Mucosa of rectum (tissue), 2 donors: Measurements from ENCODE around the gene ADCY1.
A peak's percentile ranks its signal among the peaks of the same experiment; 100 is the strongest.
"Not testable (repeated sequence)": the region's sequence is repeated elsewhere in the genome, so short reads cannot be mapped to it uniquely, and the experiment has no call there.

Experiments
- H3K27ac ChIP-seq, 2 donors: one replicate each; pipeline ENCODE4 v1.7.0; 2013; ENCODE audit warnings: inconsistent platforms in 2 of 2, low read depth in 2 of 2, low read length in 2 of 2
- H3K27me3 ChIP-seq, 2 donors: one replicate each; pipeline ENCODE4 v1.7.0; 2013; ENCODE audit warnings: low read length in 2 of 2; ENCODE audit not compliant: control insufficient read depth in 2 of 2, insufficient read depth in 2 of 2
- H3K36me3 ChIP-seq, 2 donors: one replicate each; pipeline ENCODE4 v1.7.0; 2013; ENCODE audit warnings: low read length in 2 of 2; ENCODE audit not compliant: control insufficient read depth in 2 of 2, insufficient read depth in 2 of 2
- H3K4me1 ChIP-seq, 2 donors: one replicate each; pipeline ENCODE4 v1.7.0; 2013; ENCODE audit warnings: low read length in 2 of 2, mild to moderate bottlenecking in 1 of 2; ENCODE audit not compliant: control insufficient read depth in 2 of 2, insufficient read depth in 2 of 2
- H3K4me3 ChIP-seq, 2 donors: one replicate each; pipeline ENCODE4 v1.7.0; 2013; ENCODE audit warnings: low read length in 2 of 2
- H3K9ac ChIP-seq, 2 donors: one replicate each; pipeline ENCODE4 v1.7.0; 2013; ENCODE audit warnings: low read length in 2 of 2, low read depth in 1 of 2, mild to moderate bottlenecking in 1 of 2
- H3K9me3 ChIP-seq, 2 donors: one replicate each; pipeline ENCODE4 v1.7.0; 2013; ENCODE audit warnings: low read length in 2 of 2; ENCODE audit not compliant: control insufficient read depth in 2 of 2
- donor health status: healthy.
- donor health status: Normal muscosa, but diverticular disease.

Gene ADCY1

DNA sequence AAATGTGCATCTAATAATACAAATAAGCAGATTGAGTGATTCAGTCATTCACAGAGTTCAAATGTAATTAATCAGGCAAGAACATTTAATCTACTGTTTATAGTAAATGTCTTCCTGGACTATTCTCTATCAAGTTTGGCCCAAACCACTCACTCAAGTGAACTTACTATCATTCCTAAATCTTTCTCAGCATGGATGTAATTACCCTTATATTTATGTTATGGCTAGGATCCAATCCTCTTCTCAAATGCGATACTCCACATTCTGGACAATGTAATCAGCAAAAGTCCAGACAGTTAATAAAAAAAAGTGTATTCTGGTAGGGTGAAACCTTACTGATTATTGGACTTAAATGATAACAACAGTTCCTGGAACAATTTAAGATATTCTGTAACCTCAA lies 185.3 kb downstream of the ADCY1 start:
- not testable (repeated sequence) for H3K9ac ChIP-seq, H3K9me3 ChIP-seq, H3K27ac ChIP-seq, H3K4me1 ChIP-seq, H3K27me3 ChIP-seq, H3K4me3 ChIP-seq, H3K36me3 ChIP-seq

DNA sequence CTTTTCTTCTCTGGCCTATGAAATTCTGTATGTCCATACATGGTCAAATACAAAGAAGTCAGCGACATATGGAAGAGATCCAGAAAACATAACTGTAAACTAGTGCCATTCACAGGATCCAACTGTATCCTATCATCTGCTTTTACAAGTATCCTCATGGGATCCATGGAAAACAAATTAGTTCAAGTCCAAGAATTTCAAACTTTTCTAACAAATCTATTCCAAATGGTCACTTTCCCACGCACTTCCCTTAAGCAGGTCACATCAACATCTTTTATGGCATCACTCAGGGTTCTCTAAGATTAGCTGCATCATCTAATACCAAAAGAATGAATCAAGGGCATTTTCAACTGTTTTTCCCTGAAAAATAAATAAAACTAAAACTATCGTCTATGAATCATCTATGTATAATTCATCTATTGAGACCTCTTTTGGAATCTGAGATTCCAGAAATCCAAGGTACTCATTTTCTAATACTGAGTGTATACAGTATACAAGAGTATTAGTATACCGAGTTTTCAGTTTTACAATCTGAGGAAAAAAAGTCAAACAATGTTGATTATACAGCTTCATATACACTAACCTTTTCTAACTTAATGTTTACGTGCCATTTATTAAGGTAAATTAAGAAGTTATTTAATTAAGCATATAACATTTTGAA lies 187.5 kb downstream of the ADCY1 start:
- not testable (repeated sequence) for H3K9ac ChIP-seq, H3K36me3 ChIP-seq, H3K4me3 ChIP-seq, H3K9me3 ChIP-seq, H3K27ac ChIP-seq, H3K27me3 ChIP-seq, H3K4me1 ChIP-seq

DNA sequence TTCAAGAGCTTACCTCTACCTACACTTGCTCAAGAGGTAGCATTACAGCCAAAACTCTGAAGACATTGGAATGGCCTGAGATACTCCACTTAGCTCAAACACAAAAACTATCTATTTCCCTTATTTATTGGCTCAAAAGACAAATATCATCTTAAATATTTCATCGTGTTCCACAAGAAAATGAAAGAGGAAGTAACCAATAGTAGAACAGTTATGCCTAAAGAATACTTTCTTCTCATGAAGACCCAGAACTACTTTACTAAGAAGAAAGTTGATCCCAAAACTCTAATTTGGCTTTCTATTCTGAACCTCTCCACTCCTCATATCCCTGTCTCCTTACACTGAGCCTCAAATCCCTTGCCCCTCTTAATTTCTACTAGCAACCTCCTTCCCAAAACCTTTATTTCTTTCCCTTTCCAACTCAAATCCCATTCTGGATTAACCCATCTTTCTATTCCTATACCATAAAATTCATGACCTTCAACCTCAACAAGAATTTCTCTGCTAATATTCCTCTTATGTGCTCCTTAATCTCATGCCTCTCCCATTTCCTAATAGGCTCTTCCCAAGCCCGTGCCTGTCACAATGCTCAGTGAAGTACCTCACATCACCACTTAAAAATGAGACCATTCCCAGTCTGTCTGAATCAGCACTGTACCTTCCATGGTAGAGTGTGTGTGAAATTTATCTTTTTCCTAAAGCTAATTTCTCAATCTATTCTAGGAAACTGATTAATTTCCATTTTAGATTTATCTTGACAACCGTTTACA lies 188.2 kb downstream of the ADCY1 start:
- H3K9ac ChIP-seq, H3K4me3 ChIP-seq, H3K36me3 ChIP-seq, H3K4me1 ChIP-seq, H3K27me3 ChIP-seq, H3K9me3 ChIP-seq: not testable (repeated sequence)
- H3K27ac ChIP-seq = peak overlapping the region in 1 of 2 donors; percentile 42

DNA sequence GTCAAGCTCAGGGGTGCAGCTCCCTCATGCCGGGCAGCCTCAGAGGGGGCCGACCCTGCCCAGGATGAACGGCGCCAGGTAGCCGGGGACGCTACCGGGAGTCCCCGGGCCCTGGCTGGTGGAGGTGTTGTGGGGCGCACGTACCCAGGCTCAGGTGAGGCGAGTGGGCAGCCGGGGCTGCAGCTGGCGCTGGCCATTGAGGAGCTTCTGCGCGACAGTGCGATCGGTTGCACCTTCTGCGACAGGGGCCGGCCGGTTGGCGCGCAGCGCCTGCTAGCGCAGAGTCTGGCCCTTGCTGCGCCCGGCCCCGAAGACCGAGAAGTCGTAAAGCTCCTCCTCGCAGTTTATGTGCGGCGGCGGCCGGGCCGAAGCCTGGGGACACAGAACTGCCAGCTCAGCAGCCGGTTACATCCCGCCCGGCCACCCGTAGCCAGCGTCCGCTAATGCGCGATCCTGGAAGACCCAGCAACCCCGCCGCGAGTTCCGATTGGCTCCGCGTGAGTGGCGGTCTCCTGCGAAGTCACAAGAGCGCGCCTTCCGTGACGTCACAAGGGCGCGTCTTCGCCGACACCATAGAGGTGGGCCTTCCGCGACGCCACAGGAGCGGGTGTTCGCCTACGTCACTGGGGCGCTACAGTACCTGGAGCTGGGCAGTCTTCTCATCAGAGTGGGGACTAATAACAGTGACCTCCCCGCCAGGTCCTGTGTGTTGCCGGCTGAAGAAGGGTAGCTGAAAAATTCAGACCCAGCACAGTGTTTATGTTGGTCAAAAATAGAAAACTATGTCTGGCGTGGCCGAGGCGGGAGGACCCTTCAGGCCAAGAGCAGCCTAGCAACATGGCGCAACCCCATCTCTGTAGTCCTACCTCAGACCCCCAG lies 194.6 kb downstream of the ADCY1 start:
- H3K27ac ChIP-seq = peak overlapping the region; percentile 92 to 94
- H3K4me1 ChIP-seq, H3K36me3 ChIP-seq, H3K27me3 ChIP-seq, H3K9me3 ChIP-seq: not testable (repeated sequence)
- peak overlapping the region; percentile 71 to 79 for H3K4me3 ChIP-seq
- peak overlapping the region; percentile 81 to 84 for H3K9ac ChIP-seq

DNA sequence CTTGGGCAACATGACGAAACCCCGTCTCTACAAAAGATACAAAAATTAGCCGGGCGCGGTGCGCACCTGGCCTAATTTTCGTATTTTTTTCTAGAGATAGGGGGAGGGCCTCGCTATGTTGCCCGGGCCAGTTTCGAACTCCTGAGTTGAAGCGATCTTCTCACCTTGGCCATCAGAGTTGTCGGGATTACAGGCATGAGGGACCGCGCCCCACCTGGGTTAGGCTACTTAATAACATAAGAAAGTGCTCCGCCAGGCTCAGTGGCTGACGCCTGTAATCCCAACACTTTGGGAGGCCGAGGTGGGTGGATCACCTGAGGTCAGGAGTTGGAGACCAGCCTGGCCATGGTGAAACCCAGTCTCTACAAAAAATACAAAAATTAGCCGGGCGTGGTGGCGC lies 195.5 kb downstream of the ADCY1 start:
- H3K9me3 ChIP-seq, H3K4me1 ChIP-seq, H3K36me3 ChIP-seq, H3K27me3 ChIP-seq: not testable (repeated sequence)
- H3K9ac ChIP-seq = peak overlapping the region in 1 of 2 donors; percentile 84
- H3K27ac ChIP-seq = peak overlapping the region in 1 of 2 donors; percentile 94
- H3K4me3 ChIP-seq = peak overlapping the region in 1 of 2 donors; percentile 71
